C4-2B (cell line): ENCODE measurements around the gene CELF6.
A peak's percentile ranks its signal among the peaks of the same experiment; 100 is the strongest.

Source experiments
- H3K27ac ChIP-seq: fragments of 450-650 bp; 2 replicates; pipeline ENCODE4 v1.5.1; 2017
- ZFX ChIP-seq: fragments of 450-650 bp; IDR thresholded peaks from 2 replicates; pipeline ENCODE4 v1.6.1; 2017
- TF ChIP-seq, protein P1 (sequence below): fragments of 450-650 bp; conservative IDR thresholded peaks from 2 replicates; pipeline ENCODE4 v1.5.1; 2017; ENCODE audit warnings: mild to moderate bottlenecking

Gene CELF6

DNA sequence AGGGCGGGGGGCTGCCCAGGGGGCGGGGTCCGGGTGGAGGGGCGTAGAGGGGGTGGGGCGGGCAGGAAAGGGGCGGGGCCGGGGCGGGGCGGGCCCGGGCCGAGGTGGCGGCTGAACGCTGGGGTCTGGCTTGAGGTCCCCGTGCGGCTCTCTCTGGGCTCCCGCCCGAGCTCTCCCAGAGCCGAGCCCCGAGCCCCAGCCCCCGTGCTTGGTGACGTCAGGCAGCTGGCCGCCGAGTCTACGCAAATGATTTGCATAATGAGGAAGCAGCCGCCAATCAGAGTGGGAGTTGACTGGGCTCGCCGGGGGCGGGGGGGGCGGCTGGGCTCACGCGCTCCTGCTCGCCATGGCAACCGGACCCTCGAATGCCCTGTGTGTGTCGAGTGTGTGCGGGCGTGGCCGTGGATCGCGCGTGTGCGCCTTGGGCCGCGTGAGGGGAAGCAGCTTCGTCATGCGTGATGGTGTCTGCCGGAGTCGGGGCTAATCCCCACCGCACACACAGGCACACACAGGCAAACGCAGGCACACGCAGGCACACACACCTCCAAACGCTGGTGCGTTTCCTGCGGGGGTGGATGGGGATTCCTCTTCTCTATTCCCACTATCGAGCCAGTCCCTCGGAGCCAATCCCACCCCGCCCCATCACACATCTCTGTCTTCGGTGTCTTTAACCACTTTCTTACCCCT is at the start of gene CELF6:
TSS of gene CELF6 (minus strand) at position 173 of the 687 bp plus-strand sequence. CDS start 283 bp downstream, outside the sequence.
- H3K27ac ChIP-seq = peak within 1 kb of the TSS; percentile 7; the same call in 1 of the 2 replicates
- no peak for TF ChIP-seq ZFX
- TF ChIP-seq, protein P1, sequence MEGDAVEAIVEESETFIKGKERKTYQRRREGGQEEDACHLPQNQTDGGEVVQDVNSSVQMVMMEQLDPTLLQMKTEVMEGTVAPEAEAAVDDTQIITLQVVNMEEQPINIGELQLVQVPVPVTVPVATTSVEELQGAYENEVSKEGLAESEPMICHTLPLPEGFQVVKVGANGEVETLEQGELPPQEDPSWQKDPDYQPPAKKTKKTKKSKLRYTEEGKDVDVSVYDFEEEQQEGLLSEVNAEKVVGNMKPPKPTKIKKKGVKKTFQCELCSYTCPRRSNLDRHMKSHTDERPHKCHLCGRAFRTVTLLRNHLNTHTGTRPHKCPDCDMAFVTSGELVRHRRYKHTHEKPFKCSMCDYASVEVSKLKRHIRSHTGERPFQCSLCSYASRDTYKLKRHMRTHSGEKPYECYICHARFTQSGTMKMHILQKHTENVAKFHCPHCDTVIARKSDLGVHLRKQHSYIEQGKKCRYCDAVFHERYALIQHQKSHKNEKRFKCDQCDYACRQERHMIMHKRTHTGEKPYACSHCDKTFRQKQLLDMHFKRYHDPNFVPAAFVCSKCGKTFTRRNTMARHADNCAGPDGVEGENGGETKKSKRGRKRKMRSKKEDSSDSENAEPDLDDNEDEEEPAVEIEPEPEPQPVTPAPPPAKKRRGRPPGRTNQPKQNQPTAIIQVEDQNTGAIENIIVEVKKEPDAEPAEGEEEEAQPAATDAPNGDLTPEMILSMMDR = no peak

DNA sequence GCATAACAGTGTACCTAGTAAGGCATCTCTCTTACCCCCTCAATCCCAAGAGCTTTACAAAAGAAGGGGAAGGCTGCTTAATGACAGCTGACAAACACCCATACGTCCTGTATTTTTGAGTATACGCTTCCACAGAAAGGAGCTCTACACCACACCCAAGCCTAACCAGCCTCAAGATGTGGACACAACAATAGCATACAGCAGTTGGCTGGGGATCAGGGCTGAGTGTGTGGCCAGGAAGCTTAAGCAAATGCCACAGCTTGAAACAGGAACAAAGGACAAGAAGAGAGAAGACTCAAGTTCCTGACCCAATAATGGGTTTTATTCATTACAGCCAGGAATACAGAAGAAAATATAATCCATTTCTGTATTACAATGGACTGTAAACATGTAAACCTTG is 48.9 kb upstream of the CELF6 start:
- TF ChIP-seq ZFX = no peak
- TF ChIP-seq, protein P1 = no peak
- H3K27ac ChIP-seq = no peak overlapping the region

DNA sequence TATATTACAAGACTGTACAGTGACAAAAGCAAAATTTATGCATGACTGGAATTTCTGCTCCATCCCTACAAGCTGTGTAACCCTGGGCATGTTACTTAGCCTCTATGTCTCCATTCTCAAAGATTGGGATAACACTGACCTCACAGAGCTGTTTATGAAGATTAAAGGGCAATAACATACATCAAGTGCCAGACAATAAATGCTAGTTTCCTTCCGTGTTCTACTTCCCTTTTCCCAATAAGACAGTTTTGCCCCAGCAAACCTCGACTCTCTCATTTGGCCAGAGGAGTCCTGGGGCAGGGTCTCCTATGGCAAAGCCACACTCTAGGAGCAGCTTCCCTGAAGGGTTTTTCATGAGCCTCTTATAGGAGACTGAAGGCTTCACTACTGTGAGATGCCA is 48.4 kb upstream of the CELF6 start:
- H3K27ac ChIP-seq = no peak overlapping the region
- TF ChIP-seq, protein P1 = no peak
- TF ChIP-seq ZFX = no peak

DNA sequence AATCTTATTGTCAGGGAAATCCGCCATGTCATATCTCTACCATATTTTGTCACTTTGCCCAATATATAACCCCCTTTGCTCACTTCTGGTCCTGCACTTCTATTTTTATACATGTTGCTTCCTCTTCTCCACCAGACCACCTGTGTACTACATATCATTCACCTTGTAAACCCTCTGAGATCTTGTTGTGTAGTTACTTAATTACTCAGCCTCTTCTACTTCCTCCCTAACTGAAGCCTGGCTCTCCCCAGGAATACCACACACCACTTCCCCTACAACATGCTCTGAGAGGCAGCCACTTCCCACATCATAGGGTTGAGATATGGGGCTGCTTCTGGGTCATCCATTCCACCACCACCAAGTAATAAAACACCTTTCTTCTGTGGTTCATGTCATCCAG is 45.9 kb upstream of the CELF6 start:
- TF ChIP-seq ZFX = no peak
- TF ChIP-seq, protein P1 = no peak
- no peak overlapping the region for H3K27ac ChIP-seq

DNA sequence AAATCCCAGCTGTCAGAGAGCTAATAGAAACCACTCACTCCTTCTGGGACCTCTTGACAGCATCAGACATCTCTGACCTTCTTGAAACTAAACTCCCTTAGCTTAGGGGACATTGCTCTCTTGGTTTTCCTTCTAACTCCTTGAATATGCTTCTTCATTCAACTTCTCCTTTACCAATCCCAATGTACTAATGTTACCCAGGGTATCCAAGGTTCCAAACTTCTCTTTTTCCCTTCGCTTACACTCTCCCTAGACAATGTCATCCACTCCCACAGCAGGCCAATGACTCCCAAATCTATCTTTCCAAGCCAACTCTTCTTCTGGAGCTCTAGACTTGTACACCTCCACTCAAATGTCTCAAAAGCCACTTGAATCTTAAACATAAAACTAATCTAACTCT is 41.2 kb upstream of the CELF6 start:
- no peak overlapping the region for H3K27ac ChIP-seq
- TF ChIP-seq, protein P1 = no peak

DNA sequence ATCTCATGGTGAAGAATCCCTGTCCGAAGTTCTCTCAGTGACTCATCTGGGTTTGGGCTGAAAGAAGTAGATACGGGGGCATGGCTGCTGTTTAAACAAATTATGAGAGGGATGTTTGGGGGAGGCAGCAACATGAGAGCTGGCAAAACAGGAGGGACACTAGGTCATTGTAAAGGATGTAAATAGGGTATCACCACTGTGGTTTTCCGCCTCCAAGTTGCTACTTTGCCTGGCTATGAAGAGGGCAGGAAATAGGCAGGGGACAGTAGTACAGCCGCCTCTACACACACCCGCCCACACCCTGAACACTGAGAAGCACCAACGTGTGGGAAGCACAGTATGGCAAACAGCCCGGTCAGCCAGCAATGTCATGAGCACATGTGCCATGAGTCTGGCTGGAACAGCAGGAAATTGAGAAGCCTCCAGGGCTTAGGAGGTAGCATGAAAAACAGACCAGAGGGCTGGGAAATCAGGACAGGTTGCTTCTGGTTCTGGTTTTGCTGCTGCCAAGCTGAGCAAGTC is 38.8 kb upstream of the CELF6 start:
- peak overlapping the region; percentile 72 for H3K27ac ChIP-seq
- TF ChIP-seq ZFX = no peak
- TF ChIP-seq, protein P1 = no peak

DNA sequence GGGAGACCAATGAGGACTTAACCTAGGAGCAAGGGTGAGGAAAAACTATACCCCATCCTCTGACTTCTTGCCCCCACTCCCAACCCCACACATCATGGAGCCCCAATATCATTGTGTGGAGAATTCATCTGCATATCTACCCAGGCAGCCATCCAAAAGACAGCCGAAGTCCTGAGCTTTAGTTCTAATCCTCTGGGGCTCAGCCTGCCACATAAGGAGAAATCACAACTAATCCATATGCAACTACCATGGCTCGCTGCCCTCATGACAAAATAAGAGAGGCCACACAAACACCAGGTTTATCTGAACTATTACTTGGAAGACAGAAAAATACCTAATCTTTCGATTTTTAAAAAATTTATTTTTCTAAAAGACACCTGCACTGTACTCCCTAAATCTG is 38.2 kb upstream of the CELF6 start:
- no peak for TF ChIP-seq ZFX
- TF ChIP-seq, protein P1 = no peak
- H3K27ac ChIP-seq = peak overlapping the region; percentile 72; the same call in 1 of the 2 replicates
